OCI-LY1 (cell line): Measurements from ENCODE around the gene GPR180.

ENCODE experiments used
- H2AFZ ChIP-seq: fragments of 200-600 bp; sonication (generic), shearing (Covaris generic); 2 replicates; pipeline ENCODE4 v1.6.0; 2014; ENCODE audit warnings: antibody characterized with exemption, mild to moderate bottlenecking, low read length
- H3F3A ChIP-seq: fragments of 200-600 bp; sonication (generic), shearing (Covaris generic); 2 replicates; pipeline ENCODE4 v1.6.0; 2014; ENCODE audit warnings: mild to moderate bottlenecking, antibody characterized with exemption, low read length, moderate library complexity; ENCODE audit not compliant: insufficient read depth
- H3K27ac ChIP-seq: fragments of 200-600 bp; sonication (generic); 2 replicates; pipeline ENCODE4 v1.5.1; 2014; ENCODE audit warnings: low read length, mixed run types, mild to moderate bottlenecking, low read depth; ENCODE audit not compliant: poor library complexity, severe bottlenecking
- H3K27me3 ChIP-seq: fragments of 200-600 bp; sonication (generic); 2 replicates; pipeline ENCODE4 v1.6.0; 2014; ENCODE audit warnings: antibody characterized with exemption, mild to moderate bottlenecking, low read length, moderate library complexity; ENCODE audit not compliant: insufficient read depth
- H3K36me3 ChIP-seq: fragments of 200-600 bp; sonication (generic); 2 replicates; pipeline ENCODE4 v1.6.1; 2014; ENCODE audit warnings: mild to moderate bottlenecking, antibody characterized with exemption, low read length, moderate library complexity, mixed read lengths; ENCODE audit not compliant: insufficient read depth
- H3K4me1 ChIP-seq: fragments of 200-600 bp; sonication (generic); 2 replicates; pipeline ENCODE4 v1.5.1; 2014; ENCODE audit warnings: mild to moderate bottlenecking, low read length, moderate library complexity; ENCODE audit not compliant: insufficient read depth, severe bottlenecking
- H3K4me2 ChIP-seq: fragments of 200-600 bp; sonication (generic), shearing (Covaris generic); 2 replicates; pipeline ENCODE4 v1.6.1; 2014; ENCODE audit warnings: low read length
- H3K4me3 ChIP-seq: fragments of 200-600 bp; sonication (generic); 2 replicates; pipeline ENCODE4 v1.5.1; 2014; ENCODE audit warnings: low read length, low read depth, mild to moderate bottlenecking, mixed read lengths; ENCODE audit not compliant: poor library complexity, severe bottlenecking
- H3K79me2 ChIP-seq: fragments of 200-600 bp; shearing (Covaris generic); 2 replicates; pipeline ENCODE4 v1.6.1; 2016; ENCODE audit warnings: mixed run types, low read length, mixed read lengths; ENCODE audit not compliant: insufficient read depth
- H3K9ac ChIP-seq: fragments of 200-600 bp; sonication (generic), shearing (Covaris generic); 2 replicates; pipeline ENCODE4 v1.6.1; 2014; ENCODE audit warnings: mild to moderate bottlenecking, low read length, mixed read lengths
- H3K9me2 ChIP-seq: fragments of 200-600 bp; sonication (generic), shearing (Covaris generic); 2 replicates; pipeline ENCODE4 v1.6.1; 2014; ENCODE audit warnings: low read depth, mild to moderate bottlenecking, low read length, mixed read lengths
- H3K9me3 ChIP-seq: fragments of 200-600 bp; shearing (Covaris generic); 2 replicates; pipeline ENCODE4 v1.6.1; 2014; ENCODE audit warnings: low read length, mixed read lengths
- H4K20me1 ChIP-seq: fragments of 200-600 bp; sonication (generic), shearing (Covaris generic); 2 replicates; pipeline ENCODE4 v1.6.0; 2016; ENCODE audit warnings: mild to moderate bottlenecking, low read length; ENCODE audit not compliant: insufficient read depth
- CTCF ChIP-seq: fragments of 200-600 bp; sonication (generic), shearing (Covaris generic); IDR thresholded peaks from 2 replicates; pipeline ENCODE4 v1.5.1; 2017; ENCODE audit warnings: mild to moderate bottlenecking, antibody characterized with exemption, low read length, moderate library complexity, mixed read lengths
- EZH2 ChIP-seq: fragments of 200-600 bp; sonication (generic), shearing (Covaris generic); IDR thresholded peaks from 2 replicates; pipeline ENCODE4 v1.8.0; 2017; ENCODE audit warnings: borderline replicate concordance, mixed run types, mild to moderate bottlenecking, antibody characterized with exemption, low read length, moderate library complexity, mixed read lengths

Gene GPR180

DNA sequence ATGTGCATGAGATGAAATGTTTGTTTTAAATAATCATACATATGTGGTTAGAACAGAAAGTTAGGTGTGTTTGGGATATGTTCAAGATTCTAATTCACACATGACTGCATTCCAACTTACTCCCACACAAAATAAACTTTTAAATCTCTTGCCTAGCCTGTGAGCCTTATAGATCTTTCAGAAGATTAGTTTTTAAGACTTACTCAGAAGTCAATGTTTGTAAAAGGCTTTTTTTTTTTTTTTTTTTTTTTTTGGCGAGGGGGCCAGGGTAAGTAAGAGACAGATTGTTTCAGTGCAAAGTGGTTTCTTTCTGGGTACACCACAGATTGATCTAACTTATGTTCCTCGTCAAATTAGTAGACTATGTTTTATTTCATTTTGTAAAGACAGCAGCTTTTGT is 39.1 kb downstream of the GPR180 start:
- 0 out of 2 replicates have a peak, but pooled peaks cover 2% of the 10 kb centered on the region for H3K9me3 ChIP-seq
- no peaks in the 10 kb centered on the region for H4K20me1 ChIP-seq
- no peaks in the 10 kb centered on the region for H3K4me1 ChIP-seq
- no peak overlapping the region for H3K4me2 ChIP-seq
- no peak for TF ChIP-seq CTCF
- TF ChIP-seq EZH2 = no peak
- no peaks in the 10 kb centered on the region for H3K27me3 ChIP-seq
- no peaks in the 10 kb centered on the region for H3K79me2 ChIP-seq
- no peak overlapping the region for H3K27ac ChIP-seq
- H3F3A ChIP-seq = no peaks in the 10 kb centered on the region
- H3K4me3 ChIP-seq = no peak overlapping the region
- H3K36me3 ChIP-seq = no peaks in the 10 kb centered on the region
- H3K9ac ChIP-seq = no peak overlapping the region
- no peaks in the 10 kb centered on the region for H3K9me2 ChIP-seq
- H2AFZ ChIP-seq = no peak overlapping the region

- Histone ChIP-seq H3K4me3 (no peak overlapping the region), H3F3A (no peaks in the 10 kb centered on the region), H3K4me2 (no peak overlapping the region), H3K9me2 (no peaks in the 10 kb centered on the region), H3K27ac (no peak overlapping the region), H3K9ac (no peak overlapping the region), H3K4me1 (no peaks in the 10 kb centered on the region), H2AFZ (no peak overlapping the region), H3K79me2 (no peaks in the 10 kb centered on the region), H3K9me3 (0 out of 2 replicates have a peak, but pooled peaks cover 2% of the 10 kb centered on the region), H4K20me1 (no peaks in the 10 kb centered on the region), H3K36me3 (no peaks in the 10 kb centered on the region), H3K27me3 (no peaks in the 10 kb centered on the region)
- no peak for TF ChIP-seq CTCF
- TF ChIP-seq EZH2 = no peak
Observed at GRCh38 chr13:94641409-94641941, 39.8 kb downstream of the GPR180 start.

- TF ChIP-seq EZH2 (no peak), CTCF (no peak)
- Histone ChIP-seq H3K27me3 (no peaks in the 10 kb centered on the region), H4K20me1 (no peaks in the 10 kb centered on the region), H3K27ac (no peak overlapping the region), H3K9me3 (no peaks in the 10 kb centered on the region), H3F3A (no peaks in the 10 kb centered on the region), H3K4me3 (no peak overlapping the region), H3K79me2 (no peaks in the 10 kb centered on the region), H3K36me3 (no peaks in the 10 kb centered on the region), H2AFZ (no peak overlapping the region), H3K9me2 (no peaks in the 10 kb centered on the region), H3K4me1 (no peaks in the 10 kb centered on the region), H3K9ac (no peak overlapping the region), H3K4me2 (no peak overlapping the region)
Observed at GRCh38 chr13:94646904-94647303, 45.2 kb downstream of the GPR180 start.
